GM12891 (cell line): ENCODE results near the gene ZNF184.

Experiments used
- POLR2A ChIP-seq: IDR thresholded peaks from 2 replicates; pipeline ENCODE4 v1.6.1; 2011; ENCODE audit warnings: low read depth, low read length, control low read depth
- TAF1 ChIP-seq: IDR thresholded peaks from 2 replicates; pipeline ENCODE4 v1.6.1; 2011; ENCODE audit warnings: low read depth, low read length, control low read depth

GRCh38 chr6:27414300-27414699, 58.6 kb downstream of the ZNF184 start:
- no peak for TF ChIP-seq POLR2A
- TF ChIP-seq TAF1 = no peak
